WTC11 (cell line): ENCODE data around the gene RARA. TPM values are rescaled to one million over a fixed set of nuclear protein-coding genes. Genes with fewer than 3 reads are reported as not detected.

ENCODE experiments used
- ATAC-seq: fragments of 200-7000 bp; cut with Tn5 transposase; 2 replicates; pipeline ENCODE4 v1.10.0; 2021; ENCODE audit warnings: mild to moderate bottlenecking, moderate library complexity
- CTCF ChIA-PET: fragments of 300-600 bp; sonication (Branson Sonifier 250); formaldehyde crosslinking; loops from one replicate; lab custom pipeline; 2021; ENCODE audit warnings: antibody characterized with exemption; lab: Charles Lee
- POLR2A ChIA-PET: fragments of 350-600 bp; sonication (Branson Sonifier 250); formaldehyde crosslinking; loops from one replicate; lab custom pipeline; 2021; ENCODE audit warnings: antibody characterized with exemption; lab: Charles Lee
- DNase-seq: peaks from one replicate; pipeline ENCODE4 v3.0.0; 2021; ENCODE audit warnings: low spot score
- H3K27ac Mint-ChIP-seq: 2 replicates; pipeline ENCODE4 v1.8.0; 2021; ENCODE audit warnings: mixed read lengths
- H3K27me3 Mint-ChIP-seq: 2 replicates; pipeline ENCODE4 v1.8.0; 2021; ENCODE audit warnings: low read depth, mild to moderate bottlenecking, moderate library complexity, mixed read lengths
- H3K36me3 Mint-ChIP-seq: 2 replicates; pipeline ENCODE4 v1.8.0; 2021; ENCODE audit warnings: mixed read lengths
- H3K4me1 Mint-ChIP-seq: 2 replicates; pipeline ENCODE4 v1.8.0; 2022; ENCODE audit warnings: mixed read lengths
- H3K4me3 Mint-ChIP-seq: 2 replicates; pipeline ENCODE4 v1.8.0; 2021; ENCODE audit warnings: mild to moderate bottlenecking, moderate library complexity, mixed read lengths
- H3K9me3 Mint-ChIP-seq: 2 replicates; pipeline ENCODE4 v1.8.0; 2021; ENCODE audit warnings: mixed read lengths
- ATF1 ChIP-seq: sonication (generic); formaldehyde crosslinking; IDR thresholded peaks from 2 replicates; pipeline ENCODE4 v1.8.1; 2023; ENCODE audit warnings: mild to moderate bottlenecking, moderate library complexity, missing genetic modification reagents
- CBFB ChIP-seq: sonication (generic); formaldehyde crosslinking; IDR thresholded peaks from 2 replicates; pipeline ENCODE4 v1.8.1; 2022; ENCODE audit warnings: mild to moderate bottlenecking, low read depth, missing genetic modification reagents
- CTCF ChIP-seq: fragments of 200-600 bp; IDR thresholded peaks from 2 replicates; pipeline ENCODE4 v1.8.0; 2022; ENCODE audit warnings: antibody characterized with exemption
- EMX1 ChIP-seq: fragments of 250-450 bp; sonication (Bioruptor Pico); IDR thresholded peaks from 2 replicates; pipeline ENCODE4 v1.8.0; 2021; ENCODE audit warnings: mild to moderate bottlenecking
- ETV6 ChIP-seq: sonication (generic); formaldehyde crosslinking; IDR thresholded peaks from 2 replicates; pipeline ENCODE4 v1.8.1; 2022; ENCODE audit warnings: mild to moderate bottlenecking, missing genetic modification reagents
- FOXP4 ChIP-seq: sonication (generic); formaldehyde crosslinking; IDR thresholded peaks from 2 replicates; pipeline ENCODE4 v1.8.0; 2022; ENCODE audit warnings: mild to moderate bottlenecking, missing genetic modification reagents
- JUN ChIP-seq: sonication (generic); formaldehyde crosslinking; IDR thresholded peaks from 2 replicates; pipeline ENCODE4 v1.8.0; 2023; ENCODE audit warnings: mild to moderate bottlenecking, missing genetic modification reagents
- NR1H2 ChIP-seq: sonication (generic); formaldehyde crosslinking; IDR thresholded peaks from 2 replicates; pipeline ENCODE4 v1.9.0; 2021; ENCODE audit warnings: mild to moderate bottlenecking, moderate library complexity, missing genetic modification reagents
- NR3C1 ChIP-seq: sonication (generic); formaldehyde crosslinking; conservative IDR thresholded peaks from 2 replicates; pipeline ENCODE4 v1.8.1; 2023; ENCODE audit warnings: low read depth, mild to moderate bottlenecking, missing genetic modification reagents
- OVOL2 ChIP-seq: fragments of 250-450 bp; sonication (Bioruptor Pico); IDR thresholded peaks from 2 replicates; pipeline ENCODE4 v1.9.0; 2021; ENCODE audit warnings: mild to moderate bottlenecking, borderline replicate concordance
- PRDM15 ChIP-seq: sonication (generic); formaldehyde crosslinking; IDR thresholded peaks from 2 replicates; pipeline ENCODE4 v1.8.0; 2022; ENCODE audit warnings: missing genetic modification reagents
- RELA ChIP-seq: sonication (generic); formaldehyde crosslinking; IDR thresholded peaks from 2 replicates; pipeline ENCODE4 v1.8.1; 2022; ENCODE audit warnings: missing genetic modification reagents, mild to moderate bottlenecking, borderline replicate concordance
- SMAD4 ChIP-seq: sonication (generic); formaldehyde crosslinking; IDR thresholded peaks from 2 replicates; pipeline ENCODE4 v1.8.0; 2022; ENCODE audit warnings: mild to moderate bottlenecking, missing genetic modification reagents
- SOX15 ChIP-seq: fragments of 250-450 bp; sonication (Bioruptor Pico); IDR thresholded peaks from 2 replicates; pipeline ENCODE4 v1.9.0; 2021; ENCODE audit warnings: mild to moderate bottlenecking
- ZNF219 ChIP-seq: sonication (generic); formaldehyde crosslinking; IDR thresholded peaks from 2 replicates; pipeline ENCODE4 v1.8.0; 2023; ENCODE audit warnings: missing genetic modification reagents, mild to moderate bottlenecking, borderline replicate concordance
- ZNF425 ChIP-seq: fragments of 250-450 bp; sonication (Bioruptor Pico); conservative IDR thresholded peaks from 2 replicates; pipeline ENCODE4 v1.9.0; 2021; ENCODE audit warnings: mild to moderate bottlenecking
- total RNA-seq: library from RNA; stranded (reverse); gene quantifications from 3 replicates; pipeline ENCODE4 v1.2.3, GENCODE V29; 2021
- TF ChIP-seq, protein P1 (sequence below): sonication (generic); formaldehyde crosslinking; IDR thresholded peaks from 2 replicates; pipeline ENCODE4 v1.8.1; 2022; ENCODE audit warnings: low read depth, missing genetic modification reagents, borderline replicate concordance
- TF ChIP-seq, protein P2 (sequence below): sonication (generic); formaldehyde crosslinking; IDR thresholded peaks from 2 replicates; pipeline ENCODE4 v1.8.0; 2023; ENCODE audit warnings: missing genetic modification reagents
- TF ChIP-seq, protein P3 (sequence below): sonication (generic); formaldehyde crosslinking; IDR thresholded peaks from 2 replicates; pipeline ENCODE4 v1.8.0; 2023; ENCODE audit warnings: missing genetic modification reagents, mild to moderate bottlenecking, borderline replicate concordance

RARA gene
- total RNA-seq, 1 experiment from 2014 or later, result 20.7 TPM

GRCh38 chr17:40283662-40284061, 25.3 kb upstream of the RARA start:
- Mint-ChIP-seq H3K4me3 (no peak overlapping the region), H3K27me3 (no peaks in the 10 kb centered on the region), H3K36me3 (peaks cover 25% of the 10 kb centered on the region), H3K9me3 (no peaks in the 10 kb centered on the region), H3K27ac (peak overlapping the region; percentile 41; the same call in 1 of the 2 replicates), H3K4me1 (peaks cover 21% of the 10 kb centered on the region)
- no peak for ATAC-seq
- POLR2A ChIA-PET, result interaction anchor here (0.6 kb wide), 1 partner anchor 1517 kb away, joined by 3 read pairs; no protein-coding TSS in a partner anchor
- CTCF ChIA-PET, result interaction anchor here (0.9 to 1.0 kb wide), 2 partner anchors 34 to 64 kb away, joined by 3 read pairs; partner anchors contain the start of gene WIPF2
- DNase-seq, result no peak
- TF ChIP-seq PRDM15 (CRISPR knock-in tag) (no peak), FOXP4 (CRISPR knock-in tag) (no peak), ATF1 (no peak), NR3C1 (CRISPR knock-in tag) (no peak), CBFB (CRISPR knock-in tag) (no peak), ZNF425 (CRISPR knock-in tag) (no peak), JUN (no peak), NR1H2 (CRISPR knock-in tag) (no peak), OVOL2 (no peak), RELA (CRISPR knock-in tag) (no peak)
- TF ChIP-seq, protein P1, sequence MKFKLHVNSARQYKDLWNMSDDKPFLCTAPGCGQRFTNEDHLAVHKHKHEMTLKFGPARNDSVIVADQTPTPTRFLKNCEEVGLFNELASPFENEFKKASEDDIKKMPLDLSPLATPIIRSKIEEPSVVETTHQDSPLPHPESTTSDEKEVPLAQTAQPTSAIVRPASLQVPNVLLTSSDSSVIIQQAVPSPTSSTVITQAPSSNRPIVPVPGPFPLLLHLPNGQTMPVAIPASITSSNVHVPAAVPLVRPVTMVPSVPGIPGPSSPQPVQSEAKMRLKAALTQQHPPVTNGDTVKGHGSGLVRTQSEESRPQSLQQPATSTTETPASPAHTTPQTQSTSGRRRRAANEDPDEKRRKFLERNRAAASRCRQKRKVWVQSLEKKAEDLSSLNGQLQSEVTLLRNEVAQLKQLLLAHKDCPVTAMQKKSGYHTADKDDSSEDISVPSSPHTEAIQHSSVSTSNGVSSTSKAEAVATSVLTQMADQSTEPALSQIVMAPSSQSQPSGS, result no peak
- TF ChIP-seq, protein P2, sequence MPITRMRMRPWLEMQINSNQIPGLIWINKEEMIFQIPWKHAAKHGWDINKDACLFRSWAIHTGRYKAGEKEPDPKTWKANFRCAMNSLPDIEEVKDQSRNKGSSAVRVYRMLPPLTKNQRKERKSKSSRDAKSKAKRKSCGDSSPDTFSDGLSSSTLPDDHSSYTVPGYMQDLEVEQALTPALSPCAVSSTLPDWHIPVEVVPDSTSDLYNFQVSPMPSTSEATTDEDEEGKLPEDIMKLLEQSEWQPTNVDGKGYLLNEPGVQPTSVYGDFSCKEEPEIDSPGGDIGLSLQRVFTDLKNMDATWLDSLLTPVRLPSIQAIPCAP (CRISPR knock-in tag), result no peak

DNA sequence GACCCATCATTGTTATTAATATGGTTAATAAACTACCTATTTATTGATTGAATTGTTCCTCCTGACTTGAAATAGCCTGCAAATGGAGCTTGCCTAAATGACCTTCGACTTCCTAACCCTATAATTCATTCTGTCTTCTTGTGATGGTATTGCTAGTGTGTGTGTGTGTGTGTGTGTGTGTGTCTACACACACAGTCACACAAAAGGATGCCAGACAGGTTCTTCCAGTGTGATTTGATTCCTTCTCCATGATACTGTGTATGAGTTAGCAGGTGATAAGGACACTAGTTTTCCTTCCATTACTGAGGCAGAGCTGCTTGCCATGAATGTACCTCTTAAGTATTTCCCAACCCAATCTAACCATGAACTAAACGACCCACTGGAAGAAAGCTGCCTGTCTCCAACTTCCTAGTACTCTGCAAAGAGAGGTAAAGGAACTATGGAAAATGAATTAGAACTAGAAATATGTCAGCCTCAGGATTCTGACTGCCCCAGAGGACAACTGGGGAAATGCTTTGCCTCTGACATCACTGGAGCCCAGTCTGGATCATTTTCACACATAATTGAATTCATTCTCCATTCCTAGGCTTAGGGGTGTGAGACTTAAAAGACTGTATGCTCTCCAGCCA, 24.8 kb upstream of the RARA start:
- Mint-ChIP-seq H3K27me3 (no peaks in the 10 kb centered on the region), H3K9me3 (no peaks in the 10 kb centered on the region), H3K4me3 (no peak overlapping the region), H3K36me3 (peaks cover 23% of the 10 kb centered on the region), H3K4me1 (peaks cover 25% of the 10 kb centered on the region), H3K27ac (peak overlapping the region; percentile 80)
- ChIA-PET CTCF (interaction anchor here (1.0 kb wide), 1 partner anchor 65 kb away, joined by 3 read pairs; the partner anchor contains the start of gene WIPF2), POLR2A (no interaction called here)
- DNase-seq (no peak), ATAC-seq (no peak)
- no peak for TF ChIP-seq ZNF219 (CRISPR knock-in tag)
- no peak for TF ChIP-seq SOX15 (CRISPR knock-in tag)
- TF ChIP-seq ETV6, result no peak
- TF ChIP-seq, protein P3, sequence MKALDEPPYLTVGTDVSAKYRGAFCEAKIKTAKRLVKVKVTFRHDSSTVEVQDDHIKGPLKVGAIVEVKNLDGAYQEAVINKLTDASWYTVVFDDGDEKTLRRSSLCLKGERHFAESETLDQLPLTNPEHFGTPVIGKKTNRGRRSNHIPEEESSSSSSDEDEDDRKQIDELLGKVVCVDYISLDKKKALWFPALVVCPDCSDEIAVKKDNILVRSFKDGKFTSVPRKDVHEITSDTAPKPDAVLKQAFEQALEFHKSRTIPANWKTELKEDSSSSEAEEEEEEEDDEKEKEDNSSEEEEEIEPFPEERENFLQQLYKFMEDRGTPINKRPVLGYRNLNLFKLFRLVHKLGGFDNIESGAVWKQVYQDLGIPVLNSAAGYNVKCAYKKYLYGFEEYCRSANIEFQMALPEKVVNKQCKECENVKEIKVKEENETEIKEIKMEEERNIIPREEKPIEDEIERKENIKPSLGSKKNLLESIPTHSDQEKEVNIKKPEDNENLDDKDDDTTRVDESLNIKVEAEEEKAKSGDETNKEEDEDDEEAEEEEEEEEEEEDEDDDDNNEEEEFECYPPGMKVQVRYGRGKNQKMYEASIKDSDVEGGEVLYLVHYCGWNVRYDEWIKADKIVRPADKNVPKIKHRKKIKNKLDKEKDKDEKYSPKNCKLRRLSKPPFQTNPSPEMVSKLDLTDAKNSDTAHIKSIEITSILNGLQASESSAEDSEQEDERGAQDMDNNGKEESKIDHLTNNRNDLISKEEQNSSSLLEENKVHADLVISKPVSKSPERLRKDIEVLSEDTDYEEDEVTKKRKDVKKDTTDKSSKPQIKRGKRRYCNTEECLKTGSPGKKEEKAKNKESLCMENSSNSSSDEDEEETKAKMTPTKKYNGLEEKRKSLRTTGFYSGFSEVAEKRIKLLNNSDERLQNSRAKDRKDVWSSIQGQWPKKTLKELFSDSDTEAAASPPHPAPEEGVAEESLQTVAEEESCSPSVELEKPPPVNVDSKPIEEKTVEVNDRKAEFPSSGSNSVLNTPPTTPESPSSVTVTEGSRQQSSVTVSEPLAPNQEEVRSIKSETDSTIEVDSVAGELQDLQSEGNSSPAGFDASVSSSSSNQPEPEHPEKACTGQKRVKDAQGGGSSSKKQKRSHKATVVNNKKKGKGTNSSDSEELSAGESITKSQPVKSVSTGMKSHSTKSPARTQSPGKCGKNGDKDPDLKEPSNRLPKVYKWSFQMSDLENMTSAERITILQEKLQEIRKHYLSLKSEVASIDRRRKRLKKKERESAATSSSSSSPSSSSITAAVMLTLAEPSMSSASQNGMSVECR (CRISPR knock-in tag), result no peak
- no peak for TF ChIP-seq SMAD4 (CRISPR knock-in tag)
- no peak for TF ChIP-seq EMX1 (CRISPR knock-in tag)
- no peak for TF ChIP-seq CTCF
